ENCODE data around the gene GRAMD1C.

The GRAMD1C gene

GRCh38 chr3:113948015-113948917, 109.7 kb downstream of the GRAMD1C start:
- Histone ChIP-seq H3K9me3 (ENCODE audit: insufficient read depth, low read length) (no peaks in the 10 kb centered on the region), H3F3A (ENCODE audit: insufficient read depth) (peaks cover 23% of the 10 kb centered on the region), H3K27ac (ENCODE audit: low read depth, low read length) (peak overlapping the region; percentile 32), H3K36me3 (ENCODE audit: low read length) (no peaks in the 10 kb centered on the region), H3K27me3 (ENCODE audit: low read length) (no peaks in the 10 kb centered on the region), H3K4me2 (ENCODE audit: low read depth, low read length, poor library complexity, severe bottlenecking) (peak overlapping the region; percentile 81), H2AFZ (ENCODE audit: low read depth, low read length, severe bottlenecking) (peak overlapping the region; percentile 89), H3K79me2 (ENCODE audit: insufficient read depth, low read length) (no peaks in the 10 kb centered on the region; the same call in 1 of the 2 replicates), H3K9me2 (replicated peaks; ENCODE audit: insufficient read depth, low read length) (no peaks in the 10 kb centered on the region), H3K9ac (ENCODE audit: low read length) (peak overlapping the region; percentile 66), H3K4me3 (ENCODE audit: insufficient read depth, low read length, poor library complexity, severe bottlenecking) (peak overlapping the region; percentile 68), H4K20me1 (ENCODE audit: low read depth, low read length) (no peaks in the 10 kb centered on the region)
- no peak for TF ChIP-seq EZH2phosphoT487 (conservative IDR thresholded peaks at IDR 0.05; ENCODE audit: low read length)
- no peak for TF ChIP-seq CTCF (IDR thresholded peaks at IDR 0.05; ENCODE audit: insufficient read depth, low read length, poor library complexity, severe bottlenecking)

DNA sequence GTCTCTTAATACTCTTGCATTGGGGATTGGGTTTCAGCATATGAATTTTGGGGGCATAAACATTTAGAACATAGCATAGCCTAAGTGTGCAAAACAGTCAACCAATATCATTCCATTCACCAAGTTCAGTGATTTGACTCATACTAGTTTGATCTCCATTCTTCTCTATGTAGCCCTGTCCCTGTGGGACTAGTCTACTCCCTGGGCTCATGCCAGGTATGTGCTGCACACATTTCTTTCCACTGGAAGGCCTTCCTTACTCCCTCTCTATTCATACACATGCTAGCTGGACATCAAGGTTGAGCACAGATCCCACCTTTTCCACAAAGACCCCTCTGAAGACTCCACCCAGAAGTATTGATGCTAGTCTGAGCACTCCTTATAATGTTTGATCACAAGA, 114.3 kb downstream of the GRAMD1C start:
- Histone ChIP-seq H3K9me2 (replicated peaks; ENCODE audit: insufficient read depth, low read length) (no peaks in the 10 kb centered on the region), H3K36me3 (ENCODE audit: low read length) (0 out of 2 replicates have a peak, but pooled peaks cover 3% of the 10 kb centered on the region), H4K20me1 (ENCODE audit: low read depth, low read length) (no peaks in the 10 kb centered on the region), H3K9ac (ENCODE audit: low read length) (no peak overlapping the region), H3F3A (ENCODE audit: insufficient read depth) (peaks cover 9% of the 10 kb centered on the region), H3K27ac (ENCODE audit: low read depth, low read length) (no peak overlapping the region), H3K27me3 (ENCODE audit: low read length) (no peaks in the 10 kb centered on the region), H3K79me2 (ENCODE audit: insufficient read depth, low read length) (no peaks in the 10 kb centered on the region; the same call in 1 of the 2 replicates), H3K4me3 (ENCODE audit: insufficient read depth, low read length, poor library complexity, severe bottlenecking) (no peak overlapping the region), H2AFZ (ENCODE audit: low read depth, low read length, severe bottlenecking) (no peak overlapping the region), H3K4me2 (ENCODE audit: low read depth, low read length, poor library complexity, severe bottlenecking) (no peak overlapping the region), H3K9me3 (ENCODE audit: insufficient read depth, low read length) (no peaks in the 10 kb centered on the region)
- no peak for TF ChIP-seq EZH2phosphoT487 (conservative IDR thresholded peaks at IDR 0.05; ENCODE audit: low read length)
- TF ChIP-seq CTCF (IDR thresholded peaks at IDR 0.05; ENCODE audit: insufficient read depth, low read length, poor library complexity, severe bottlenecking) = no peak

GRCh38 chr3:113953677-113954076, 115.1 kb downstream of the GRAMD1C start:
- Histone ChIP-seq H2AFZ (ENCODE audit: low read depth, low read length, severe bottlenecking) (no peak overlapping the region), H3K9me3 (ENCODE audit: insufficient read depth, low read length) (no peaks in the 10 kb centered on the region), H3F3A (ENCODE audit: insufficient read depth) (peaks cover 8% of the 10 kb centered on the region), H3K4me3 (ENCODE audit: insufficient read depth, low read length, poor library complexity, severe bottlenecking) (no peak overlapping the region), H3K9me2 (replicated peaks; ENCODE audit: insufficient read depth, low read length) (no peaks in the 10 kb centered on the region), H4K20me1 (ENCODE audit: low read depth, low read length) (no peaks in the 10 kb centered on the region), H3K27me3 (ENCODE audit: low read length) (no peaks in the 10 kb centered on the region), H3K27ac (ENCODE audit: low read depth, low read length) (no peak overlapping the region), H3K36me3 (ENCODE audit: low read length) (0 out of 2 replicates have a peak, but pooled peaks cover 3% of the 10 kb centered on the region), H3K79me2 (ENCODE audit: insufficient read depth, low read length) (no peaks in the 10 kb centered on the region; the same call in 1 of the 2 replicates), H3K9ac (ENCODE audit: low read length) (no peak overlapping the region), H3K4me2 (ENCODE audit: low read depth, low read length, poor library complexity, severe bottlenecking) (no peak overlapping the region)
- TF ChIP-seq EZH2phosphoT487 (conservative IDR thresholded peaks at IDR 0.05; ENCODE audit: low read length) (no peak), CTCF (IDR thresholded peaks at IDR 0.05; ENCODE audit: insufficient read depth, low read length, poor library complexity, severe bottlenecking) (no peak)

Data from SU-DHL-6 (cell line).